Forelimb muscle (tissue), 1 donor: ENCODE measurements around the gene CFAP221. TPM values are rescaled to one million over a fixed set of nuclear protein-coding genes. Genes with fewer than 3 reads are reported as not detected.

ENCODE experiments used
- DNase-seq: peaks from one replicate; pipeline ENCODE4 v3.0.0-alpha.2; 2013; ENCODE audit warnings: low read depth
- polyA plus RNA-seq: library from polyadenylated mRNA; unstranded; fragments of 120-200 nt; gene quantifications from one replicate; pipeline ENCODE4 v1.2.1, GENCODE V29; 2013; ENCODE audit not compliant: insufficient read length

The CFAP221 gene
- polyA plus RNA-seq, 1 donor, result 0.53 TPM

DNA sequence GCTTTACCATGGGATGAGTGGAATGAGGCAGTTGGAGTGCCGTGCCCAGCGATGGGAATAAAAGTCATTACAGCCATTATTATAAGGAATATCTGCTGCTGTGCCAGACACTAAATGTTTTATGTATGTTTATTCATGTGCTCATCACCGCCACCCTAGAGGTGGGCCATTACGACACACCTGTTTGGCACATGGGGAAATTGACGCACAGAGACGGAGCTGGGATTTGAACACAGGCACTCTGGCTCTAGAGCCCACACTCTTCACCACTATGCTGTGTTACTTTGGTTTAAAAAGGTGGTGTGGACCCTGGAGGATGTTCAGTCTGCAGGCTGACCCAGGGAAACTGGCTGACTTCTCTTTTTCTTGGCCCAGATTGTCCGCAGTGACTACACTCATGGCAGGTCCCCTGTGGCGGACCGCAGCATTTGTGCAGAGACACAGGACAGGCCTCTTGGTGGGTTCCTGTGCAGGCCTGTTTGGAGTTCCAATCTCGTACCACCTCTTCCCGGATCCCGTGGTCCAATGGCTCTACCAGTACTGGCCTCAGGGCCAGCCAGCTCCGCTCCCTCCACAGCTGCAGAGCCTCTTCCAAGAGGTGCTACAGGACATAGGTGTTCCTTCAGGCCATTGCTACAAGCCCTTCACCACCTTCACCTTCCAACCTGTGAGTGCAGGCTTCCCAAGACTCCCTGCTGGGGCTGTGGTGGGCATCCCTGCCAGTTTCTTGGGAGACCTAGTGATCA lies 136.4 kb downstream of the CFAP221 start:
- no peak for DNase-seq

DNA sequence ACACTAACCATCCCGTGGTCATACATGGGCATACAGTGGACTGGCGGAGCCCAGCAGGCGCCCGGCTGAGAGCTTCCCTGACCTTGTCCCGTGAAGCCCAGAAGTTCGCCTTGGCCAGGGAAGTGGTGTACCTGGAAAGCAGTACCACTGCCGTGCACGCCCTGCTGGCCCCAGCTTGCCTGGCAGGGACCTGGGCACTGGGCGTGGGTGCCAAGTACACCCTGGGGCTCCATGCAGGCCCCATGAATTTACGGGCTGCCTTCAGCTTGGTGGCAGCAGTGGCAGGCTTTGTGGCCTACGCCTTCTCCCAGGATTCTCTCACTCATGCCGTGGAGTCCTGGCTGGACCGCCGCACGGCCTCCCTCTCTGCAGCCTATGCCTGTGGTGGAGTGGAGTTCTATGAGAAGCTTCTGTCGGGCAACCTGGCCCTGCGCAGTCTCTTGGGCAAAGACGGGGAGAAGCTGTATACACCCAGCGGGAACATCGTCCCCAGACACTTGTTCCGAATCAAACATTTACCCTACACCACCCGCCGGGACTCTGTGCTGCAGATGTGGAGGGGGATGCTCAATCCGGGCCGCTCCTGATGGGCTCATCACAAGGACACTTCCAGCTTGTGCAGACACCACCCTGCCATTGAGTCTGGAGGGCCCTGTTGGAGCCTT lies 137.1 kb downstream of the CFAP221 start:
- no peak for DNase-seq

DNA sequence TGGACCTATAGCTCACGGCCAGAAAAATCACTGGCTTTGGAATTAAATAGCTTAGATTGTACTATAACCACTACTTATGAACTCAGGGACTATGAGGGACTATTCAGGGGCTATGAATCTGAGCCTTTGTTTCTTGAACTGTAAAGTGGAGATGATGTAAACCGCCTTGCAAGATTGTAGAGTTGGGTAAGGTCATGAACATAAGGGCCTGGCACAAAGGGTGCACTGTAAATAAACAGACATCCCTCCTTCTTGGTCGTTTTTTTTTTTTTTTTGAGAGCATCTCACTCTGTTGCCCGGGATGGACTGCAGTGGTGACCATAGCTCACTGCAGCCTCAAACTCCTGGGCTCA lies 137.6 kb downstream of the CFAP221 start:
- no peak for DNase-seq

DNA sequence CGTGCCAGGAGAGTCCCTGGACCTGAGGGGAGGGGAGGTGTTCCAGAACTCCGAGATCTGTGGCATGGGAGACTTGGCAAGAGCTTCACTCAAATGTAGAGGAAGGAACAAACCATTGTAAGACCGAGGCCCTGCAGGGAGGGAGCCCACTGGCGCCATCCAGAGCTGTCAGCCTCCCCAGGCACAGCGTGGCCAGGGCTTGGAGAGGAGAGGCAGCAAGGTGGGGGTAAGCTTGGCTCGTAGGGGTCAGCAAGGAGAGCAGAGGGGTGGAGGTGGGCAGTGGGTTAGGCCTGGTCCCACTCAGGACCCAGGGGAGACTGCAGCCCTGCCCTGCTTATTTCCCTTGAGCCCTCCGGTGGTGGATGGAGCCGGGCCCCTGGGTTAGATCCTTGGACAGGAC lies 138.3 kb downstream of the CFAP221 start:
- DNase-seq, result no peak

DNA sequence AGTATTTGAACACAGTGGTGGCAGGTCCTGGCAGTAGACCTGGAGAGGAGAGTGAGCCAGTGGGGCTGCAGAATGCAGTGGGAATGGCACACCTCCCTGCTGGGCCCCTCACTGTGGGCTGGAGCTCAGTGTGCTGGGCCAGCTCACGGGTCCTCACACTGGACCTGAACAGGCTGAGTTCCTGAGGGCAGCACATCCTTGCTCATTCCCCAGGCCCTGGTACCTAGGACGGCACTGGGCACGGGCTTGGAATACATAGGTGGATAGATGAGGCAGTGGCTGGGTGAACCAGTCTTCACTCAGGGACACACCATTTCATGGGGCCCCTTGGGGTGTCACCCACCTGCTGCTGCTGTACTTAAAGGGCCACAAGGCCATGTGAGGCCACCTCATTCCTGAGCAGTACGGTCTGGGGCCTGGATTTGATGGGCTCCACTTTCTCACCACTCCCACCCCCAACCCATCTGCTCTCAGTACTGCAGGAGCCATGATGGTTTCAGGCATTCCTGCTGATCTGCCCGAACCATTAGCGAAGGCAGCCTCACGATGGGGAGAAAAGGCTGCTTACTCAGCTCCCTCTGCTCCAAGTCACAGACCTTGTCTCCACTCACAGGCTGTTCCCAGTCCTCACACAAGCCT lies 138.9 kb downstream of the CFAP221 start:
- no peak for DNase-seq

DNA sequence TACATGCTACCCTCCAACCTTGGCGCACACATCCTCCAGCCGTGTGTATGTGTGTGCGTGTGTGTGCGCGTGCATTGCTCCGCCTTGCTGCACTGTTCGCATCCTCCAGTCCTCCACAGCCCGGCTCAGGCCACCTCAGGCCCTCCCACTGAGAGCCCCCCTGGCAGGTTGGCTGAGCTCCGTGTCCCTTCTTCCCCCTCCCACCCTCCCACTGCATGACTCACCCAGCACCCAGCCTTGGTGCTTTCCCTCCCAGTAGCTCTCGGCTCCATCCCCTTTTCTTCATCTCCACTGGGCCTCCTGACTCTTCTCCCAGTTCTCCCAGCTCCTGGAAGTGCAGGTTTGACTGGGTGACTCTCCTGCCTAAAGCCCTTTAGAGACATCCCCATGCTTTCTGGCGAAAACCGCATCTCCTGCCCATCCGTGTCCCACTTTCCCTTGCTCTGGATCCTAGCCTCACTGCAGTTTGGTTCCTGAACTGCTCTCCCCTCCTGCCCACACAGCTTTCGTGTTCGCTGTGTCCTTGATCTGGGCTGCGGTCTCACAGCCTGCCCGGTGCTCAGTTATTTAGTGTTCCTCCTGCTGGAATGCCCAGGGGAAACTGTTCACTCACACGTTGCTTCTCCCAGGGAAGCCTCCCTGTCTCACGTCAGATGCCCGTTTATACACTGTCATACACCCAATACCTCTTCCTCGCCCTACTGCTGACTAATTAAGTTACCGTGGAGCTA lies 139.6 kb downstream of the CFAP221 start:
- no peak for DNase-seq

DNA sequence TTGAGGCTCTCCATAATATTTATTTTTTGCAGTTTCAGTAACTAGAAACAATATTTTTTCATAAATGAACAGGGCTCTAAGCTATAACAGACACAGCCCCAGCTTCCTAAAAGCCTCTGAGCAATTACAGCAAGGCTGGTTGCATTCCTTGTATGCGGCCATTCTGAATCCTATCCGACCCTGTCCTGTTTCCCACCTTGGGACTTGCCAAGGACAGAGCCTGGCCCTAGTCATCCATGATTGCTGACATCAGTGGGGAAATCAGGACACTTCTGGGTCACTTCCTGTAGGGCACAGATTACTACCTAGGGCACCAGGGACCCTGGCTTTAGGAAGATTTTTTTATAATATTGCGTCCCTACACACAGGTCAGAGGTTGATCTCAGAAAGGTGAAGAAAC lies 140.3 kb downstream of the CFAP221 start:
- DNase-seq, result no peak

DNA sequence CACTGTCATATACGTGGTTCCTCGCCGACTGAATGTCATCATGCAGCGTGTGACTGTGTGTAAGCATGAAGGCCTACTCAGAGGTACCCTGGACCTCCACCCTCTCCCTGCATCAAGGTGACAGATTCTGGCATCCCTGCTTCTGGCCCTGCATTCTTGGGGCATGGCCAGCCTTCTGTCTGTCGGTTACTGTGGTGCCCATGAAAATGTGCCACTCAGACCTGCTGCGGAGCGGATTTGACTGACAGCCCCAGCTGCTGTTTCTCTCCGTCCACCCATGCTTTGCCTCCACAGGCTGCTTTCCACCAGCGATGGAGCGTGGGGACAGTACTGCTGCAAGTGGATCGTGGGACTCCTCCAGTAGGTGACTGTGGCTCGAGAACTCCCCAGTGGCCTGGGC lies 144.4 kb downstream of the CFAP221 start:
- no peak for DNase-seq

DNA sequence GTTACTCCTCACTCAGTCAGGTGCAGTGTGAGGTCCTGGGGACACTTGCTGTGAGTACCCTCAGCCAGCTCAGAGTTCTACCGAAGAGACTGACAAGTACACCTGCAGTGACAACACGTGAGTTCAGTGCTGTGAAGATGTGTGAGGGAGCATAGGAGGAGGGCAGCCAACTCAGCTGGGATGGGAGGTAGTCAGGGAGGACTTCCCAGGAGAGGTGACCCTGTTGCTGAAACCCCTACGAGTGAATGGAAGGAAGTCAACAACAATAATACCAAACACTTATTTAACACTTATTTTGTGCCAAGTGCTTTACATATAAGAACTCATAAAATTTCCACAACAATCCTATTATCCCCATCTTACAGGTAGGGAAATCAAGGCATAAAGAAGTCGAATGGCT lies 145.0 kb downstream of the CFAP221 start:
- DNase-seq, result no peak

DNA sequence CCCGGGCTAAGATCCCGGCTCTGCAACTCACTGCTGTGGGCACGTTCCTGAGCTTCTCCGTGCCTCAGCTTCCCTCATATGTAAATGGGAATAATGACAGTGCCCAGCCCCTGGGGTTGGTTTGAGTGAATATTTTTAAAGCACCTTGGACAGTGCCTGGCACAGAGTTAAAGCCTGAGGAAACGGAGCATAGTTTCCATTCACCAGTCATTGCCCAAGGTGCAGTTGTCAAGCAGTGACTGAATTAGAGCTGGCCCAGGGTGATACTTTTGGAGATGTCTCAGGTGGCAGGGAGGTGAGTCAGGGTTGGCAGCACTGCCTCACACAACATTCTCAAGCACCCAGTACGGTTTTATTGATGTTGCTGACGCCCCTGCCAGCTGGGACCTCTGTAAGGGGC lies 146.9 kb downstream of the CFAP221 start:
- DNase-seq, result no peak

DNA sequence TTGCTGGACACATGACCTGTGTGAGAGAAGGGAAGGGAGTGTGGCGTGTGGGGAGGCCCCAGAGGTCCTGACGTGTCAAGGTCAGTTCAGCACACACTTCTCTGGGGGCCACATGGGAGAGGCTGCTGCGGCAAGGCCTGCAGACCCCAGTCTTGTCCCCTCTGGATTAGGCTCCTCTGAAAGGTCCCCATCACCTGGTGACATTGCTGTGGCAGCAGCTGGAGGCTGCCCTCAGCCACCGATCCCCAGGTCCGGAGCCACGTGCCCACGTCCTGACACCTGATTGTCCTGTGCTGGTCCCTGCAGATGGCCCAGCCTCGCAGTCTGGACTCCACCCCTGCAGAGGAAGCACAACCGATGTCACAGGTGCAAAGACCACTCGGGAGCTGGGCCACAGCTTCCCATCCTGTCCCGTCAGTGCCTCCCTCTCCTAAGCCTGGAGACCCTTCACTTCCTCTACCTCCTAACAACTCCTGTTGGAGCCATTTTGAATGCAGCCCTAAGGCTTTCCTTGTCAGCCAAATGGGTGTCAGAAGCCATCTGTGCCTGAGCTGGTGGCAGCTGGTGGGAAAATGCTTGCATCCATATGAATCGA lies 147.5 kb downstream of the CFAP221 start:
- no peak for DNase-seq

DNA sequence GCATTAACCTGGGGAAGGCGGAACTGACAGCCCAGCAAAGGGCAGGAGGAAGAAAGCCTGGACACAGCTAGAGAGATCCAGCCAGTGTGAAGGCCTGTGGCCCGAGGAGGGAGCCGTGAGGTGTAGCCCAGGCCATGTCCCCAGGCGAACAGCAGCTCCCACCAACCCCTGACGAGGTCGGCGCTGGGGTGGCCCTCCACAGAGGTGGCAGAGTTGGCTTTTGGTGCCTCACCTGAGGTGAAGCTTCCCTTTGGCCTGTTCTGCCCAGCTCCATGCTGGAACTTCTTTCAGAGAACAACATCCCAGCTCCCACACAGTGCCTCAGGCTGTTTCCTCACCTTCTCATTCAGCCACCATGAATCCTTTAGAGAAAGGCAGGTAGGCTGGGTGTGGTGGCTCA lies 148.1 kb downstream of the CFAP221 start:
- DNase-seq, result no peak

DNA sequence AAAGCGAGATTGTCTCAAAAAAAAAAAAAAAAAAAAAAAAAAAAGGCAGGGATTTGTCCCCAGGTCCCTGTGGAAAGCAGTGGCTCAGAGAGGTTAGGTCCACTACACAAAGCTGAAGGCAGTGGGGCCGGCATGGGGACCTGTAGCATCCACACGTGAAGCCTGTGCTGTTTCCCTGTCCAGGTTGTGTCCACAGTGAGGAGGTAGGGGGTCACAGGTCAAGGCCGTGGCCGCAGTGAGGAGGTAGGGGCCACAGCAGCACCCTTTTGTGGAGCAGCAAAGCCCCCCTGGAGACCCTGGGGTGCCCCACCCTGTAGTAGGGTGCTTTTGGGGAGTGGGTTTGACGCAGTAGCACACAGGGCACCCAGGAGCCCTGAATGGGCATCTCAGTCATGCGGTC lies 148.7 kb downstream of the CFAP221 start:
- no peak for DNase-seq

DNA sequence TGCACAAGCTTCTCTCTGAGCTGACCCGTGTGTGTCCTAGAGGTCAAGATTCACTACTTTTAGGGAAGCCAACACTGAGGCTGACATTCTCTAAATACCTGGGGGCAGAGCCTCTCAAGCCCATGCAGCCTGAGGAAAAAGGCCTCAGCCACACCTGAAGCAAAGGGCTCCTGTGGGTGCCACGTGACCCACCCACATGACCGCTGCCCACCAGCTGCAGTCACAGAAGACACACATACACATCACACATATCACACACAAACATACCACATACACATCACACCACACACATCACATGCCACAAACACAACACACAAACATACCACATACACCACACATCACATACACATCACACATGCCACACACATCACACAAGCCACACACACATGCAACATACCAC lies 149.3 kb downstream of the CFAP221 start:
- no peak for DNase-seq

DNA sequence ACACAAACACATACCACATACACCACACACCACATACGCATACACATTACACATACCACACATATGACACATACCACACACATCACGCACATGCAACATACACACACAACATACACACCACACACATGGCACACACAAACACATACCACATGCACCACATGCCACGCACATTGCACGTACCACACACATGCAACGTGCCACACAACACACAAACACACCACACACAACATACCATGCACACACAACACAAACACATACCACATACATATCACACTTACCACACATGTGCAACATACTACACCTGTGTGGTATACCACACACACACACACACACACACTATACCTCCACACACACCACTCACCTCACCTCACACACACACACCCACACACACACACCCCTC lies 149.7 kb downstream of the CFAP221 start:
- no peak for DNase-seq

DNA sequence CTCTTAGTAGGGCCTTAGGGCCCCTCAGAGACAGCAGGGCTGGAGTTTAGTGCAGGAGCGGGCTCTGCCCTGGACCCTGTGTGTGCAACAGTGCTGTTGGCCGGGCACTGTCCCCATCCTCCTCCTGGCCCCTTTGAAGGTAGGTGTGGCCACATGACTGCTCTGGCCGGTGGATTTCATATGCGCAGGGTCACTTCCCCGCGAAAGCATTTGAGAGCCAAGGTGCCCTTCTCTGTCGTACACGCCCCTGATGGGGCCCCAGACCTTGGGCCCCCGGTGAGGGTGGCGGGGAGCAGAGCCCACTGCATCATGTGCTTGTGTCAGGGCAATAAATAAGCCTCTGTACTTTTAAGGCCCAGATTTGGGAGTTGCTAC lies 150.2 kb downstream of the CFAP221 start:
- DNase-seq, result no peak

DNA sequence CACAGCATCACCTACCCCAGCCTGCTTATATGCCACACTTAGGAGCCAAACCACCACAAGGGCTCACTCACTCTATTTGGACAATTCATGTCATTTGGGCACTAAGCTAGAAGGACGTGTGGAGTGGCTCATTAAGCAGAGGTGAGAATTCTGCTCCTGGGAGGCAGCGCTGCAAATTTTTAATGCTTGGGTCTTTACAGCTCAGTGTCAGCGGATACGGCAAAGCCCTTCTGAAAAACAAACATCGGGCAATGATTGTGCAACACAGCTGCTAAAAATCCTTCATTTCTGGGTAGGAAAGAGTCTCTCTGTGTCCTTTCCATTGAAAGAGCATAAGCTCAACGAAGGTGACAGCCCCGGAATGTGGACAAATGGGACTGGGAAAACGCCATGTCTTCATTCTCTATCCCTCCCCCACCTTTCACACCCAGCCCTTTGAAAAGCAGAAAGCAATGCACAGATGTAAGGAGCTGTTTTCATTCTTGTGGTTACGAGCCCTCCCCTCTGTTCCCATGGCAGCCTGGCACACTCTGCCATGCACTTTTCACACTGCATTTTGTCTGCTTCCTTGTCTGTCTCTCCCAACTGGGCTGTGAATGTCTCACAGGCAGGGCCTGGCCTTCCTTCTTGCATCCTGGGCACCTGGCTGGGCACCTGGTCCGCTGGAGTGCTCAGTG lies 150.7 kb downstream of the CFAP221 start:
- no peak for DNase-seq

DNA sequence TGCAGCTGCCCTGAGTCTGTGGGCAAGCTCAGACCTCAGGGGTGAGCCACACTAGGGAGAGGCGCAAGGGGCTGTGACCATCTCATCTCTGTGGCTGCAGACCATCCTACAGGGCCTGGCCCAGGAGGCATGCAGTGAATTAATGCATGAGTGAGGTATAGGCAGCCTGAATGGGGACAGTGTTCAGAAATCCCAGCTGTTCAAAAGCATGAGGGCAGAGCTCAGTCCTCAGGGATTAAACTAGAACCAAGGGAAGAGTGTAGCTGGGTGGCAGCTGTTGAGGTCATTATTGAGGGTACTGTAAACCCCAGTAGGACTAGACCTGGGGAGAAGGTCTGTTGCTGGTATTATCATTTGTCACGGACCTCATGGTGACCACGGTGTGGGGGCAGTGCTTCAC lies 151.8 kb downstream of the CFAP221 start:
- DNase-seq, result no peak

DNA sequence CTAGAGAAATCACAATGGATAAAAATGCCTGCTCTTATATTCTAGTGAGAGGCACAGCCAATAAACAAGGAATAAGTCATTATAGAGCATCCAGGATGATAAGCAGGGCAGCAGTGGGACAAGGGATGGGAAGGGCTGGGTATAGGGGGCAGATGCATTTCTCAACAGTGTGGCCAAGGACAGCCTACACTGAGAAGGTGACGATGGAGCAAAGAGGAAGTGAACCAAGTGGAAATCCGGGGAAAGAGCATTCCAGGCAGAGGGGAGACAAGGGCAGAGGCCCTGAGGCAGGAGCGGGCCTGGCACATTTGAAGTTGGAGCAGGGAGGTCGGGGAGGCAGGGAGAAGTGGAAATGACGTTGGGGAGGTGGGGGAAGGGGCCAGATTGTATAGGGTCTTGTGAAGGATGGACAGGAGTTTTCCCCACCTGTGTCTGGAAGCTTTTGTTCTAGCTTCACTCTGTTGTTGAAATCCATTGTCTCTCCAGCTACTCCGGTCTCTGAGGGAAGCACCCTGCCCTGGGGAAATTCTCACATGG lies 152.3 kb downstream of the CFAP221 start:
- no peak for DNase-seq

DNA sequence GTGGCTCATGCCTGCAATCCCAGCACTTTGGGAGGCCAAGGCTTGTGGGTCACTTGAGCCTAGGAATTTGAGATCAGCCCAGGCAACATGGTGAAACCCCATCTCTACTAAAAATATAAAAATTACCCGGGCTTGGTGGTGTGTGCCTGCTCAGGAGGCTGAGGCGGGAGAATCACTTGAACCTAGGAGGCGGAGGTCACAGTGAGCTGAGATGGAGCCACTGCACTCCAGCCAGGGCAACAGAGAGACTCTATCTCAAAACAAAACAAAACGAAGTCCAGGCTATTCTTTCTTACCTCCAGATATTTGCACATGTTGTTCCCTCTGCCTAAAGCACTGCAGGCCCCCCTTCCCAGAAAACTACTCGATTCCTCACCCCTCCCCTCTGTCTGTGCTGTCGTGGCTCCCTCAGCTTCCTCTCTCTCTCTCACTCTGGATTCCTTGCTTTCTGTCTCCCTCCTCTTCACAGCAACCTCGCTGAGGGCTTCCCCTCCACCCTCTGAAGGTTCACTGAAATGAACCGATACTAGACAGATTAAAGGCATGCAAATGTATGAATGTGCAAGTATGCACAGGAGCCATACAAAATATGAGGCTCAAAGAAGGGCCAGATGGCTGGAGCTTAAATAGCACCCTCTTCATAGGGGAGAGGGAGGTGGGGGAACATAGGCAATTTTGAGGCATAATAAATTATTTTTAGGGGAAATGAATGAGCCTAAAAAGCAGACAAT lies 153.2 kb downstream of the CFAP221 start:
- DNase-seq, result no peak

DNA sequence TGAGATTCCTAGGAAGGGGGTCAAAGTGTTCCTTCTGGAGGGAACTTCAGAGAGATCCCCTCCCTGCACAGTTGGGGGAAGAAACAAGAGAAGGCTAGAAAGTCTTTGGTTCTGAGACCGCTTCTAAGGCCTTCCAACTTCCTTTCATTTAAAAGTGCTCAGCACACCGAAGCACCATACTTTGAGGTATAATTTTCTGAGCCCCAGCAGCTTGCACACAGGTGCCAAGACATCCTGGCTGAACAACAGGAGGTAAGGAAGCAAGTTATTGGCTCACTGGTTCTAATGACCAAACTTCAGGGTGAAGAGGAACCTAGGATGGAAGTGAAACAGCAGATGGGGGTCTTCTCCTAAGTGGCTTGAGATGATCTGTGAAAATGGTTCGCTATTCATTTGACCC lies 154.0 kb downstream of the CFAP221 start:
- DNase-seq, result no peak
